Activated B cell treated with CpG ODN at 0.5 μM for 24 hours (primary cell): ENCODE data around the gene FAS. TPM values are rescaled to one million over a fixed set of nuclear protein-coding genes. Genes with fewer than 3 reads are reported as not detected.

Experiments used
- ATAC-seq: fragments of 200-7000 bp; cut with Tn5 transposase; one replicate; pipeline ENCODE4 v1.10.0; 2021; ENCODE audit warnings: low read depth, mild to moderate bottlenecking, moderate library complexity
- CTCF ChIA-PET: fragments of 350-600 bp; sonication (Branson Sonifier 250); formaldehyde crosslinking; loops from one replicate; lab custom pipeline; 2021; ENCODE audit warnings: antibody characterized with exemption; lab: Charles Lee
- POLR2A ChIA-PET: fragments of 350-600 bp; sonication (Branson Sonifier 250); formaldehyde crosslinking; loops from one replicate; lab custom pipeline; 2021; ENCODE audit warnings: antibody characterized with exemption; lab: Charles Lee
- DNase-seq: peaks from one replicate; pipeline ENCODE4 v3.0.0; 2022
- H3K27ac Mint-ChIP-seq: one replicate; pipeline ENCODE4 v1.8.0; 2020; ENCODE audit warnings: mixed read lengths
- H3K27me3 Mint-ChIP-seq: one replicate; pipeline ENCODE4 v1.8.0; 2021; ENCODE audit warnings: mixed read lengths
- H3K36me3 Mint-ChIP-seq: one replicate; pipeline ENCODE4 v1.8.0; 2021; ENCODE audit warnings: low read depth, mixed read lengths
- H3K4me1 Mint-ChIP-seq: one replicate; pipeline ENCODE4 v1.8.0; 2021; ENCODE audit warnings: mixed read lengths
- H3K4me3 Mint-ChIP-seq: one replicate; pipeline ENCODE4 v1.8.0; 2020; ENCODE audit warnings: mild to moderate bottlenecking, mixed read lengths
- H3K9me3 Mint-ChIP-seq: one replicate; pipeline ENCODE4 v1.8.0; 2020; ENCODE audit warnings: mixed read lengths
- intact Hi-C: fragments of 100-400 bp; cut with micrococcal nuclease; formaldehyde crosslinking; loops from one replicate; pipeline ENCODE4 v1.15.1; 2024
- total RNA-seq: library from RNA; stranded (reverse); gene quantifications from 2 replicates; pipeline ENCODE4 v1.2.3, GENCODE V29; 2022
- TF ChIP-seq, protein P1 (sequence below): fragments of 200-600 bp; IDR thresholded peaks from one replicate; pipeline ENCODE4 v1.8.0; 2022; ENCODE audit warnings: antibody characterized with exemption, mild to moderate bottlenecking

FAS gene
- total RNA-seq, 1 donor from 2014 or later = 22.6 TPM

DNA sequence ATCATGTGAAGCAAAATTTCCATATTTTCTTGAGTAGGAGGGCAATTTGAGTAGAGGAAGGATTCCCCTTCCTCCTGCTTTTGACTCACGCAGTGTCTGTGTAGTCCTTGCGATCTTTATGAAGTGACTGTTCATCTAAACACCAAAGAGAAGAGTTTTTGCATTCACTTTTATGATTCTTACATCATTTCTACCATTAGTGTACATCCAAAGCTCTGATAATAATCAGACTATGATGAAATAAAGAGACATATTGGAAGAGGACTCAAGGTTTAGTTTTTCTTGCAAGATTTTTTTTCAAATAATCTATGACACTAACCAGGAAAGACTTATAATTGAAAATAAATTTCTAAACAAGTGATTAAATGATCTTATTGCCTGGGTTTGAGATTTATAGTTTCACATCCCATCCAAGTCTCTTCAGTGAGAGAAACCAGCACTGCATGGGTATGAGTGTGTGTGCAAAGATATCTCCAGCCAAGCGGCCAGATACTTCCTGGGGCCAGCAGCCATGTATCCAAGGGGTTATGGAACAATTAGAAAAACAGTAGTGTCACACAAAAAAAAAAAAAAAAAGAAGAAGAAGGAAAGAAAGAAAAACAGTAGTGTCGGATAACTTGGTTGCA is 36.0 kb upstream of the FAS start:
- ChIA-PET CTCF (interaction anchor here (1.0 kb wide), 1 partner anchor 9 kb away, joined by 3 read pairs; no protein-coding TSS in a partner anchor), POLR2A (no interaction called here)
- TF ChIP-seq, protein P1, sequence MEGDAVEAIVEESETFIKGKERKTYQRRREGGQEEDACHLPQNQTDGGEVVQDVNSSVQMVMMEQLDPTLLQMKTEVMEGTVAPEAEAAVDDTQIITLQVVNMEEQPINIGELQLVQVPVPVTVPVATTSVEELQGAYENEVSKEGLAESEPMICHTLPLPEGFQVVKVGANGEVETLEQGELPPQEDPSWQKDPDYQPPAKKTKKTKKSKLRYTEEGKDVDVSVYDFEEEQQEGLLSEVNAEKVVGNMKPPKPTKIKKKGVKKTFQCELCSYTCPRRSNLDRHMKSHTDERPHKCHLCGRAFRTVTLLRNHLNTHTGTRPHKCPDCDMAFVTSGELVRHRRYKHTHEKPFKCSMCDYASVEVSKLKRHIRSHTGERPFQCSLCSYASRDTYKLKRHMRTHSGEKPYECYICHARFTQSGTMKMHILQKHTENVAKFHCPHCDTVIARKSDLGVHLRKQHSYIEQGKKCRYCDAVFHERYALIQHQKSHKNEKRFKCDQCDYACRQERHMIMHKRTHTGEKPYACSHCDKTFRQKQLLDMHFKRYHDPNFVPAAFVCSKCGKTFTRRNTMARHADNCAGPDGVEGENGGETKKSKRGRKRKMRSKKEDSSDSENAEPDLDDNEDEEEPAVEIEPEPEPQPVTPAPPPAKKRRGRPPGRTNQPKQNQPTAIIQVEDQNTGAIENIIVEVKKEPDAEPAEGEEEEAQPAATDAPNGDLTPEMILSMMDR = no peak
- no peaks in the 10 kb centered on the region for H3K27me3 Mint-ChIP-seq
- no peak for DNase-seq
- H3K4me3 Mint-ChIP-seq = no peak overlapping the region
- no peak overlapping the region for H3K27ac Mint-ChIP-seq
- intact Hi-C loops = no loop called here
- H3K9me3 Mint-ChIP-seq = peaks cover 7% of the 10 kb centered on the region
- H3K36me3 Mint-ChIP-seq = peaks cover 13% of the 10 kb centered on the region
- H3K4me1 Mint-ChIP-seq = peaks cover 2% of the 10 kb centered on the region
- no peak for ATAC-seq

- no peak overlapping the region for H3K27ac Mint-ChIP-seq
These were observed 33.2 kb upstream of the FAS start for GRCh38 chr10:88957381-88957780.

GRCh38 chr10:88958721-88959120 is 31.9 kb upstream of the FAS start:
- H3K4me3 Mint-ChIP-seq = no peak overlapping the region
- CTCF ChIA-PET = no interaction called here
- POLR2A ChIA-PET = no interaction called here
- DNase-seq (no peak), ATAC-seq (no peak)
- peaks cover 6% of the 10 kb centered on the region for H3K36me3 Mint-ChIP-seq
- H3K27me3 Mint-ChIP-seq = no peaks in the 10 kb centered on the region
- TF ChIP-seq, protein P1 = no peak
- peaks cover 5% of the 10 kb centered on the region for H3K9me3 Mint-ChIP-seq
- no peak overlapping the region for H3K27ac Mint-ChIP-seq
- H3K4me1 Mint-ChIP-seq = peaks cover under 1% of the 10 kb centered on the region
- intact Hi-C loops = no loop called here

More at GRCh38 chr10:88957381-88957780, 33.2 kb upstream of the FAS start:
- ChIA-PET POLR2A (no interaction called here), CTCF (no interaction called here)
- Mint-ChIP-seq H3K36me3 (peaks cover 8% of the 10 kb centered on the region), H3K9me3 (peaks cover 7% of the 10 kb centered on the region), H3K4me3 (no peak overlapping the region), H3K27me3 (no peaks in the 10 kb centered on the region), H3K4me1 (peaks cover 2% of the 10 kb centered on the region)
- TF ChIP-seq, protein P1 = no peak
- intact Hi-C loops = no loop called here
- ATAC-seq (no peak), DNase-seq (no peak)

GRCh38 chr10:88960802-88961201 is 29.8 kb upstream of the FAS start:
- H3K27ac Mint-ChIP-seq = no peak overlapping the region
- no peak overlapping the region for H3K4me3 Mint-ChIP-seq
- H3K27me3 Mint-ChIP-seq = no peaks in the 10 kb centered on the region
- no peaks in the 10 kb centered on the region for H3K36me3 Mint-ChIP-seq
- H3K4me1 Mint-ChIP-seq = no peaks in the 10 kb centered on the region
- no peaks in the 10 kb centered on the region for H3K9me3 Mint-ChIP-seq
- ChIA-PET POLR2A (interaction anchor here (0.5 kb wide), 1 partner anchor 18 kb away, joined by 5 read pairs; no protein-coding TSS in a partner anchor), CTCF (no interaction called here)
- ATAC-seq (no peak), DNase-seq (no peak)
- intact Hi-C loops = no loop called here
- TF ChIP-seq, protein P1 = no peak

DNA sequence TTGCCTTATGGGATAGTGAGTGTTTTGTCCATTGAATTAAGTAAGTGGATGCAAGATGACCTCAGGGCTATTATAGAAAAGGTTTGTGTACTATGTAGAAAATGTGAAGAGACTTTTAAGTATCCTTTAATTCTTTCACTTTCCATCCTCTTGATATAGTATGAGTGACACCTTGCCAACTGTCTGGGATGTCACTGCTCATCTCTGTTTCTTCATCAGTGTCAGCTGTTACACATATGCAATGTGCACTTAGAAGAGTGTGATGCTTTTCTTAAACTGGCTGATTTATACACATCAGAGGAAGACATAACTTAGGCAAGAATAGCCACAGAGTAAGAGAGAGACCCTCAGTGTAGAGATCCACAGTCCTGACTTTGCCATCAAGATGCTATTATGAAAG is 29.3 kb upstream of the FAS start:
- Mint-ChIP-seq H3K4me3 (no peak overlapping the region), H3K27ac (no peak overlapping the region), H3K27me3 (no peaks in the 10 kb centered on the region), H3K4me1 (no peaks in the 10 kb centered on the region), H3K36me3 (no peaks in the 10 kb centered on the region), H3K9me3 (no peaks in the 10 kb centered on the region)
- DNase-seq = no peak
- ATAC-seq = no peak
- POLR2A ChIA-PET = no interaction called here
- CTCF ChIA-PET = no interaction called here
- intact Hi-C loops = no loop called here
- TF ChIP-seq, protein P1 = no peak
